NCI-H1105 (cell line): ENCODE results near the gene DHRSX.
"Not testable (repeated sequence)": the region's sequence is repeated elsewhere in the genome, so short reads cannot be mapped to it uniquely, and the experiment has no call there.

Experiments
- DNase-seq: peaks from one replicate; lab custom pipeline; 2025; lab: John Stamatoyannopoulos, UW

The DHRSX gene

GRCh38 chrX:2497961-2498780 lies 2.6 kb downstream of the DHRSX start:
- no peak for DNase-seq

DNA sequence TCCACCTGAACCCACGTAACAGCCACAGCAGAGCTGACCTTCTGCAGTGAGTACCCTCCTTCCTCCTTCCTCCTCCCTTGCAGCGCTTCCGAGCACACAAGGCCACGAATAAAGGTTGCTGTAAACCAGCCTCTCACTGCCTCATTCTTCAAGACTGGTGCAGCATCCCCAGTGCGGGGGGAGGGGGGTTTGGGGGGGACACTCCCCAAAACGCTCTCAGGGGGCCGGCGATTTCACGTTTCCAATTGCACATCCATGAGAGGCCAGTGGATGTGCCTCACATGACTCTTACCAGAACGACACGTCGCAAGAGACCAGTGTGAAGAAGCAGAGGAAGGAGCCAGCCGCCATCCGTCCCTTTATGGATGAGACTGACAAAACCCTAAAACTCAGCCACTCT lies 5.2 kb downstream of the DHRSX start:
- DNase-seq, result no peak

GRCh38 chrX:2492531-2493218 lies 8.1 kb downstream of the DHRSX start:
- DNase-seq, result no peak

DNA sequence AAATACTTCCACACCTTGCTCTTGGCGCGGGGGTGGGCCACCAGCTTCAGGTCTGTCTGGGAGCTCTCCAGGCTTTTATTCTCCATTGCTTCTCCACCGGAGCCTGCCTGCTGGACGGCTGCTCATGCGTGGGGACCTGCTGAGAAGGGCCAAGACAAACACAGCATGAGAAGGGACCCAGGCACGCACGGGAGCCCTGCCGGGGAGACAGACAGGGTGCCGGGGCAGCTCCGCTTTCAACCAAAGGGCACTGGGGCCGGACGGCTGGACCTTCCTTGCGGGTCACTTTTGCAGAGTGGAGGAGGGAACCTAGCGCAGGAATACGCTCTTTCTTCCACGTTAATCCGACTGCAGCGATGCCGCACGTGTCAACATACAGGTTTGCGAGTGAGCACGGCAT lies 10.1 kb downstream of the DHRSX start:
- no peak for DNase-seq

GRCh38 chrX:2489446-2490445 lies 11.0 kb downstream of the DHRSX start:
- no peak for DNase-seq

DNA sequence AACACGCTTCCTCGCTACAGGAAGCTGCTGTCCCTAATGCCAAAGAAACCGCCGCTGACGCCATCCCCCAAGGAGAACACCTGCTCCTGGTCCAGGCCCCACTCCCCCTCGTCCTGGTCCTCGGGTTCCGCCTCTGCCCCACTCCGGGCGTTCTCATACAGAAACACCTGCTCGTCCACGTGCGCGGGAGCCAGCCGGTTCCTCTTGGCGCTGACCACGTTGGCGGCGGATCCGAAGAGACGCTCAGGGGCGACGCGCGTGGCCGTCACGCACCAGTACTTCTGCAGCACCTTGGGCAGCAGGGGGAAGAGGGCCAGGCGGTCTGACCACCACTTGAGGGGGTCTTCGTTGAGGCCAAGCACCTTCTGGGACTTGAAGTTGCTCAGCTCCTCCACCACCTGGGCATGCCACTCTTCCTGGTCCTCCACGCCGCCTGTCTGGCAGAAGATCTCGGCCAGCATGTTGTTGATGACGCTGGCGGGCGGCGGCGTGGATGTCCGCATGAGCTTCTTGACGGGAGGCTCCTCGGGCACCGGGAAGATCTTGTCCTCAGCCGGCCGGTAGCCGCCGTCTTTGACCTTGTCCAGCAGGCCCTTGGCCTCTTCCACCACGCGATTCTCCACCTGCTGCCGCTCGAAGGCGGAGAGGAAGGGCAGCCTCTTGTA lies 12.0 kb downstream of the DHRSX start:
- no peak for DNase-seq

GRCh38 chrX:2487366-2487765 lies 13.4 kb downstream of the DHRSX start:
- DNase-seq, result no peak

DNA sequence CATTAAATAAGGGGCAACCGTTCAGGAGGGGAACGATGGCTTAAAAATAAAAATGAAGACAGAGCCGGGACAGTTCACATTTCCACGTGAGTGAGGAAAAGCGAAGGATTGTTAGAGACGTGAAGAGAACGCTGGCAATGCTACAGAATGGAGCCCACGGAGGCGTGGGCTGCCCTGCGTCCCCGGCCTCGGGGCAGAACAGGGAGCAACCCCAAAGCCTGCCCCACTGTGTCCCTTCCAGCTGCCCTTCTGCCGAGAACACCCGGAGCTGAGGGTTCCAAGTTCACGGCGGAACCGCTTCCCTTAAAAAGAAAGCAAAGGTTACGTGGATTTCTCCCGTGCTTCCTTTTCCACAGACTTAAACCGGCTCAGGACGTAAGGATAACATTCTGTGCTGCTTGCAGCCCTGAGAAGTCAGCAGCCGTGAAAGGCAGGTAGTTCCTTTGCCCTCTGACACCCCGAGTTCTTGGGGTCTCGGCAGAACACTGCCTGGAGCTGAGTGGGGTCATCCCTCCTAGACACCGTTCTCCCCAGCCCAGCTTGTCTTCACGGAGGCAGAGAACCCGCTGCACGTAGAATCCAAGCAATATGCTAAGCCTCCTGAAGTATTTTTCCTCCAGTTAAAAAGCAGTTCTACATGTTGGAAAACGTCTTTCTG lies 14.2 kb downstream of the DHRSX start:
- DNase-seq, result no peak

DNA sequence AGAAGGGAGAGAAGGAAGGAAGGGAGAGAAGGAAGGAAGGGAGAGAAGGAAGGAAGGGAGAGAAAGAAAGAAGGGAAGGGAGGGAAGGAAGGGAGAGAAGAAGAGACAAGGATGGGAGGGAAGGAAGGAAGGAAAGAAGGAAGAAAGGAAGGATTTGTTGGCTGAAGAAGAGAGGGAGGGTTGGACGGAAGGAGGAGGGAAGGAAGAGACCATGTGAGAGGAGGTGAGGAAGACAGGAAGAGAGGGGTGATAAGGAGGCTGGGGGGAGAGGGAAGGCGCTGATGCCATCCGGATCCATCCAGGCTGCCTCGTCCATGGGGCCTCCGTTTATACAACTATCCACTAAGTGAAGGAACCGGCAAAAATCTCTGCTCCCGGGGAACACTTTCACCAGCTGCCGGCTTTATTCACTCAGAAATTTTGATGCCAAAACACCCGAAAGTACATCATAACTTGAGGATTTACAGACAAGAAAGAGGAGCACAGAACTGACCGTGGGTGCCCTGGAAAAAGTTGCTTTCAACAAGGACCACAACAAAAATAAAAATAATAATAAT lies 14.9 kb downstream of the DHRSX start:
- no peak for DNase-seq

GRCh38 chrX:2484721-2485648 lies 15.8 kb downstream of the DHRSX start:
- no peak for DNase-seq

GRCh38 chrX:2484256-2484655 lies 16.5 kb downstream of the DHRSX start:
- DNase-seq, result no peak

GRCh38 chrX:2483398-2484060 lies 17.2 kb downstream of the DHRSX start:
- no peak for DNase-seq

GRCh38 chrX:2481597-2481996 lies 19.2 kb downstream of the DHRSX start:
- not testable (repeated sequence) for DNase-seq

- DNase-seq, result not testable (repeated sequence)
Measured at GRCh38 chrX:2479982-2480381, 20.8 kb downstream of the DHRSX start.

DNA sequence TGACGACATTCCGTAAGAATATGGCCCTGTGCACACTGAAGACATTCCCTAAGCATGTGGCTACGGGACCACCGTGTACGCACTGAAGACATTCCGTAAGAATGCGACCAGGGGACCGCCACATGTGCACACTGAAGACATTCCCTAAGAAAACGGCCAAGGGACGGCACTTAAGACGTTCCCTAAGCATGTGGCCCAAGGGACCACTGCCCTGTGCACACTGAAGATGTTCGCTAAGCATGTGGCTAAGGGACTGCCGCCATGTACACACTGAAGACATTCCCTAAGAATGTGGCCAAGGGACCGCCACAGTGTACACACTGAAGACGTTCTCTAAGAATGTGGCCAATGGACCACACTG lies 21.4 kb downstream of the DHRSX start:
- DNase-seq, result no peak

DNA sequence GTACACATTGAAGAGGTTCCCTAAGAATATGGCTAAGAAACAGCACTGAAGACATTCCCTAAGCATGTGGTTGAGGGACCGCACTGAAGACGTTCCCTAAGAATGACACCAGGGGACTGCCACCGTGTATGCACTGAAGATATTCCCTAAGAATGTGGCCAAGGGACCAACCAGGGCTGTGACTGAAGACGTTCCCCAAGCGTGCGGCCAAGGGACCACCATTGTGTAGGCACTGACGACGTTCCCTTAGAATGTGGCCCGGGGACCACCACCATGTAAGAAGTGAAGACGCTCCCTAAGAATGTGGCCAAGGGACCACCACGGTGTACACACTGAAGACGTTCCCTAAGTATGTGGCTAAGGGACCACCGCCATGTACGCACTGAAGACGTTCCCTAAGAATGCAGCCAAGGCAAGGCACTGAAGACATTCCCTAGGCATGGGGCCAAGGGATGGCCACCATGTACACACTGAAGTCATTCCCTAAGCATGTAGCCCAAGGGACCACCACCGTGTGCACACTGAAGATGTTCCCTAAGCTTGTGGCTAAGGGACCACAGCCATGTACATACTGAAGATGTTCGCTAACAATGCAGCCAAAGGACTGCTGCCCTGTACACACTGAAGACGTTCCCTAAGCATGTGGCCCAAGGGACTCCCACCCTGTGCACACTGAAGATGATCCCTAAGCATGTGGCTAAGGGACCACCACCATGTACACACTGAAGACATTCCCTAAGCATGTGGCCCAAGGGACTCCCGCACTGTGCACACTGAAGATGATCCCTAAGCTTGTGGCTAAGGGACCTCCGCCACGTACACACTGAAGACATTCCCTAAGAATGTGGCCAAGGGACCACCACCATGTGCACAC lies 22.0 kb downstream of the DHRSX start:
- no peak for DNase-seq

DNA sequence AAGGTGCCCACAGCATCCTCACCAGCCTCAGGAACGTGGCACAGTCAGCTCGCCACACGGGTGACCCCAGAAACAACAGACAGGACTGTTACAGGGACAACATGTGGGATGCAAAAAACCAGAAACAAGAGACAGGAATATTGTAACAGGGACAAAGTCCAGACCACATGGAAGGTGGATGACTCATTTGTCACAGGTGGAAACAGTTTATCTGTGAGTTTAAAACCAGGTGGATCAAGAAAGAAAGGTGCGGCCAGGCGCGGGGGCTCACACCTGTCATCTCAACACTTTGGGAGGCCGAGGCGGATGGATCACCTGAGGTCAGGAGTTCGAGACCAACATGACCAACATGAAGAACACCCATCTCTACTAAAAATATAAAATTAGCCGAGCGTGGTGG lies 23.5 kb downstream of the DHRSX start:
- not testable (repeated sequence) for DNase-seq
